DMS114 treated with DMSO at 0.1 percent for 48 hours (cell line): ENCODE results near the gene TMEM182.

ENCODE experiments used
- DNase-seq: peaks from one replicate; lab custom pipeline; 2025; ENCODE audit not compliant: unreplicated experiment; lab: John Stamatoyannopoulos, UW

The TMEM182 gene

DNA sequence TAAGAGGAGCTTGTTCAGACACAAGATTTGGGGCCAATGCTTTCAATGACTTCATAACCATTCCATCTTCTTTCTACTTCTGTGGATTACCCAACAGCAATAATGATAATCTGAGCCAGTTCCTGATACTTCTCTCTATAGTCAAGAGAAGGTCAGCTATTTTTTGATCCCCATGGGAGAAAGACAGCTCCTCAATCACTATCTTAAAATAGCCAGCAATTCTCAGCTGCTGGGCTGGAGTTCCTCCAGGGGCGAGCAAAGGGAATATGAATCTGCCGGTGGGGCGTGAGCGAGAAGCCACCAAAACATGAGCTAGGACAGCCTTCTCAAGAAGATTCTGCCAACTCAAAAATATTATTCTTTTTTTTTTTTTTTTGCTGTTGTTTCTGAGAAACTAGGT, at the start of gene TMEM182:
Gene TMEM182, plus strand, starts transcription at position 269 of the 400 bp plus-strand sequence. CDS start 187 bp downstream, outside the sequence.
- DNase-seq, result no peak

DNA sequence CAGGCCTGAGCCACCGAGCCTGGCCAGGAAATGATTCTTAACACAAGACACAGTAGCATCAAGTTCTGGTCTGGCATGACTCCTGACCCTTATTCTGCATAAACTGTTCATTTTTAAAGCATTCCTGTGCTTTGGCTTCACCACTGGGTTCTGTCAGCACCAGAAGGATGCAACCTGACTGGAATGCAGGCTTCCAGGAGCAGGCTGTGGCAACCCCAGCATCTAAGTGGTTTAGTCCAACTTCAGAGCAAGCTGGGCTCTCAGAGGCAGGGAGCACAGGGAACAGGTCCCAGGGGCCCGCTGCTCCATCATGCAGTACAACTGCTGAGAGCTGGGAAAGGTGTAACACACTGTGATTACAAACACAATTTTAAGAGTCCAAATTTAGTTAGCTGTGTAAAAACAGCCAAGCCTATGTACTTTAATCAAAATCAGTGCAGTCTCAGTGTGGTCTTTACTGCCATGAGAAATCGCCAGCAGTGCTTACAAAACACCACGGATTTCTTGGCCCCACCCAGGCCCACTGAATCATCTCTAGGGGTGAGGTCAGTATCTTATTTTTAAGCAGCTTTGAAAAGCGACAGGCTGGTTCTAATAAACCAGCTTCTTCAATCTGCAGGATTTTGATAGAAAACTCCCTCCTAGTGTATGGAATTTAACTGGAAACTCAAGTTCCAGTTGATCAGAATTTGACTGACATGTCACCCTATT, 44.4 kb upstream of the TMEM182 start:
- DNase-seq, result no peak

DNA sequence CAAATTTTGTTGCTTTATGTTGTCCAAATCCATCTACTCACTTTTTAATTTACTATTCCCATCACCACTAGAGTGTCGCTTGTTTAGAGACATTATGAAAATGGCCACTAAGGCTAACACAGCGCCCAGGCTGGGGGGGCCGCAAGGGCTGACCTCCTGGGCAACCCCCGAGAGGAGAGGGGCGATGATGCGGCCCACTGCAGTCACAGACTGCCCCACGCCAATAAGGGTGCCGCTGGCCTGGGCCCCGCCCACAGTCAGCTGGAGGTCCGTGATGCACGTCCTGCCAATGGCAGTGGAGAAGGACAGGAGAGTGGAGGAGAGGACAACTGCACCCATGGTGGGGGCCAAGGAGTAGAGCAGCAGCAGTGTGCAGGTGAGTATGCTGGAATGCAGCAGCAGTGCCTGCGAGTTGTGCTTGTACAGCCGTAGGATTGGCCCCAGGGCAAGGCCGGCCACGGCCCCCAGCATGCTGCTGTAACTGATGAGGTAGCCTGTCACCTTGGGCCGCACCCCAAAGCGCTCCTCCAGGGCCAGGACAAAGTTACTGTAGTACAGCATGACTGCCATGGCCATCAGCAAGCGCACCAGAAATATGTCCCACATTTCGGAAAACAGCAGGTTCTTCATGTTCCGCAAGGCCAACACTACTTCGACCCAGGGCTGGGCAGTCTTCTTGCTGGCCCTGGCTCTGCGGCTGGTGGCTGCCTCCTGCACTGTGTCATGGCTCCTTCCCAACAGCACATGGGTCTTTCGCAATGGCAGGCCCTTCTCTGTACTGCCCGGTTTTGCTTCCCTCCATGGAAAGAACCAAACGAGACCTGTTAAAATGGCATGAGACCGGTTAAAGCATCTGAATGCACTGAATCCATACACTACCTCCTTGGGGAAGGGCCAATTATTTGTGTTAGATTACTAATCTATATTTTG, 43.2 kb upstream of the TMEM182 start:
- no peak for DNase-seq

DNA sequence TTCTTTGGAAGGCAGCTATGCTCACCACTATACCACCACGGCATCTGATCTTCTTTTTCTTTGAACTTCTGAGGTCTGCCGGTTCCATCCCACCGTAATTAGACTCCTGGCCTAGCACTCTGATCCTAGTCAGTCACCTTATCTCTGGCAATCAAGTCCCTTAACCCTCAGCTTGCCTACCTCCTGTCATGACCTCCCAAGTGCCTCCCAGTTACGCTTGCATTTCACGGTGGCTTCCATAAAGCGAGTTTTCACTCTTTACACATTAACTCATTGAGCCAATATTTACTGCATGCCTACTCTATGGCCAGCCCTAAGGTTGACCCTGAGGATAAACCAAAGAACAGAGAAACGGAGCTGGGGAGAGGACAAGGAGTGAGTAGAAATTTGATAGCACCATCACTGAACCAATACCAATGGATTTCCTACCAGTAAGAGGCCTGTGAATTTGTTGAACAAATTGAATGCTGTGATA, 37.8 kb upstream of the TMEM182 start:
- no peak for DNase-seq

DNA sequence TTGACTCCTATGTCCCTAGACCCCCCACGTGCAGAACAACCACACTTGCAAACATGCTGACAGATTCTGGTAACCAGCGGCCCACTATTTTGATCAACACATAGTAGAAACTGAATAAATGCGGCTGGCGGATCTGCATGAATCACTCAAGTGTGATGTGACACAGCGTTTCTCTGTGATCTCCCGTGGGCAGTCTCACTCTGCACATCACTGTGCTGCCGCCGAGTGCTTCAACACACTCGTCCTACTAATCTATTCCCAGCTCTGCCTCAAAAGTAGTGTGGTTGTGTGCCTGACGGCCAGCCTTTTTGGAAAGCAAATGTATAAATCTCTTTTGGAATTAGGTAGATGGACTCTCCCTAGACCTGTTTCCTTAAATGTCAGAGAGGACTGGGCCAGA, 37.3 kb upstream of the TMEM182 start:
- DNase-seq, result no peak

DNA sequence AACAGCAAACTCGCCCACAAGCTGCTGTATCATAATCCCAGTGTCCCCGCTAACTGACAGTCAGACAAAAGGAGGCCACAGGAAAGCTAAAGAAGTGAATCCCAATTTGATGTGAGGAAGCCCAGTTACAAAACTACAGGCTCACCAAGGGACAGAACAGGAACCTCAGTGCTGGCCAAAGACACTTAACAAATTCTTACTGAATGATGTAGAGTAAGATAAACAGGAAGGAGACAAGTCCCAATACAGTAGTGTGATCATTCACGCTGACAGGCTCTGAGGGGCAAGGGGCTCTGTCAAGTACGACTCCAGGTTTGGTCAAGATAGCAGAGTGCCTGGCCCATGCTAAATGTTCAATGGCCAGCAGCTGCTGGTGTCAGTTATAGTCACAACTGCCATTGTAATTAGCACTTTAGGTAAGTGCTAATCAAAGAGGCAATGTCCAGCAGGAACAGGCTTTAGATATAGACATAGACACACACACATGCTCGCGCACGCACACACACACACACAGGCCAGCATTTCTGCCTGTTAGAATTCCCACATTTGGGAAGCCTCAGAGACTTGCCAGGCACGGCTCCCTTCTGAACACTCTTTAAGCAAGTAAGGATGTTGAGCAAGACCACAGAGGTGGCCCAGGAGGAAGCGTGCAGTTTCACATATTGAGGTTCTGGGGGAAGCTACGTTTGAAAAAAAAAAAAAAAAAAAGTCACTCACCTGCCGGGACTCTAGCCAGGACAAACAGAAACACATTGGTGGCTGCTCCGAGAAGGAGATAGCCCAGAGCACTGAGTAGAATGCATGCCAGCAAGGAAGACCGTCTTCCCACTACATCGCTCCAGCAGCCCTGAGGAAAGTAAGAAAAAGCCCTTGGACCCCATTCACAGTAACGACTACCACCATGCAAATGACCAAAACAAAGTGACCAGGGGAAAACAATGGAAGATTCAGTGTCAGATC, 35.4 kb upstream of the TMEM182 start:
- no peak for DNase-seq

DNA sequence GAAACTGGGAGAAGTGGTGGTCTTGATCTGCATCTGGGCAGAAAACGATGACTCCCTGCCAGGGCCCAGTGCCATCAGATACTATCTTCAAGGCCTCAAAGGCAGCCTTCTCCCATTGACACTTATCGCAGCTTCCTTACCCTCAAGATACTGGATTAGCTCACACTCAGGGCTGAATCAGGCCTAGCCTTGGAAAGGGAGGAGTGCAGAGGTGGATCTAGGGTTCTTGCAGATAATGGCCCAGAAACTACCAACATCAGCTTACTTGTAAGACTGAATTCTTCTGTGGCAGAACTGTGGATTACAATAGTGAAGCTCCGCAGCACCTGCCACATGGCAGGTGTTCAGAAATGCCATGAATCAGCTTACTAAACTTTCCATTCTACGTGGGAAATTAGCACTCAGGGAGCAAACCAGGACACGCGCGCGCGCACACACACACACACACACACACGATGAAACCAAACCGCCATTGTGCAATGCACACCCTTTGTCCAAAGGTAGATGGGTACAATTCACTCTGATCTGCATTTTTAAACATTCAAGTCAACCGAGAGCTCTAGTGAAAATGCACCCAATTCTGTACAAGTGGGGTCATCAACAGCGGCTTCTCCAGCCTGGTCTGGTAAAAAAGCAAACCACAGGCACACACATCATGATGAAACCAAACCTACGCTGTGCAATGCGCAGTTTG, 26.3 kb upstream of the TMEM182 start:
- no peak for DNase-seq

DNA sequence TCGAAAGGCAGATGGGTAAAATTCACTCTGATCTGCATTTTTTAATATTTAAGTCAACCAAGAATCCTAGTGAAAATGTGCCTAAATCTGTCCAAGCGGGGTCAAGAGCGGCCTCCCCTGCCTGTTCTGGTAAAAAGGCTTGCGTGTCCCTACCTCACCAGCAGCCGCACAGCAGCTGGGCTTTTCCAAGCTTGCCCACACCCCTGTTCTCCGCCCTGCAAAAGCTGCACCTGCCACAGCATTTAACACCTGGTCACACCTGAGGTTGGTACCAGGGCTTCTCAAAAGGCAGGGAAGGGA, 25.8 kb upstream of the TMEM182 start:
- no peak for DNase-seq

DNA sequence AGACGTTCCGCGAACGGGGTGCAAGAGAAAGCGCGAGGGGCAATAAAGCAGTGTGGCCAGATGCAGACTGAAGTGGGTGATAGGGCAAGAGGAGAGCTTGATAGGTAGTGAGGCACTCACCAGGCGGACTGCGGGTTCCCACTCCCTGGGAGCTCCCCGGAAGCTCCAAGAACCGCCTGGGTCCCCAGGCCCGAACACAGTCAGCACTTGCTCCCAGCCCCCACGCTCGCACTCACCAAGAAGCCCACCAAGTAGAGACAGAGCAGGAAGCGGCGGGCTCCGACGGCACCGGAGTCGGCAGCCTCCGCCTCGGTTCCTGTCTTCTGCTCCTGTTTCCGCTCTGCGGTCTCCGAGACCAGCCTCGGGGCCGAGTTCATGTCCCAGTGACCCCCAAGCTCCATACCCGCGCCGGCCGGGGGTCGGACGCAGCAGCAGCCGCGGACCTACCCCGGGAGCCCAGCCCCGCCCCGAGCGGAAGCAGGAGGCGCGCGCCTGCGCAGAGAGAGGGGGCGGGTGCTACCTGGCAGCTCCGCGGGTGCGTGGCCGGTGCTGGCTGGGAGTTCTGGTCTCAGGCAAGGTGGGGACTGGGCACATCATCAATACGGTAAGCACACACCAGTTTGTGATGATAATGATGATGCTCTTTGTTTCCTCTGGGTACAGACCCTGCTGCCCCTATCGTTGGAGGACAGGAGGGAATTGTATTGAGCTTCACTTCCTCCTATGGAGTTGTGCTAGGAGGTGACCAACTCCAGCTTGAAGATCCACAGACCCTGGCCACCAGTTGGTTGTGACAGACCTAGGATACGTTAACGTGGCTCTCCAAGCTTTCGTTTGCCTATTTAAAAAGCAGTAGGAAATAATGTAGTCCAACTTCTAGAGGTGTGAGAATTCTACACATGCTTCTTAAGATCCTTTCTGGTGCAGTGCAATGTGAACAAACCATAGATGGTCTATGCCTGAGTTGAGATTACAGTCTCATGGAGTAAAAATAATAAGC, 25.1 kb upstream of the TMEM182 start:
- peak; percentile 54 for DNase-seq

DNA sequence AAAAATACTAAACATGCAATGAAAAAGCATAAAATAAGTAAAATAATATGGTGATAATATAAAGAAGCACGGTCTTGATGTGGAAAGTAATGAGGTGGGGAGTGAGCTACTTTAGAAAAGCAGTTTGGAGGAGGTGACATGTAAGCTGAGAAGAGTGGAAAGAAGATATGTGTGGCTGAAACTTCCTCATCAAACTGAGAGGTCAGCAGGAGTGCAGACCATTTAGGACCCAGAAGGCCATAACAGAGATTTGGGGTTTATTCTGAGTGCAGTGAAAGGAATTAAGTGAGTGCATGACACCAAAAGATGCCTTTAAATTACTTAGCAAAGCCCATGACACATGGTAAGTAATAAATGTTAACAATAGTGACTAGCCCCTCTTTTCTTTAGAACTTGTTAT, 24.4 kb upstream of the TMEM182 start:
- no peak for DNase-seq

DNA sequence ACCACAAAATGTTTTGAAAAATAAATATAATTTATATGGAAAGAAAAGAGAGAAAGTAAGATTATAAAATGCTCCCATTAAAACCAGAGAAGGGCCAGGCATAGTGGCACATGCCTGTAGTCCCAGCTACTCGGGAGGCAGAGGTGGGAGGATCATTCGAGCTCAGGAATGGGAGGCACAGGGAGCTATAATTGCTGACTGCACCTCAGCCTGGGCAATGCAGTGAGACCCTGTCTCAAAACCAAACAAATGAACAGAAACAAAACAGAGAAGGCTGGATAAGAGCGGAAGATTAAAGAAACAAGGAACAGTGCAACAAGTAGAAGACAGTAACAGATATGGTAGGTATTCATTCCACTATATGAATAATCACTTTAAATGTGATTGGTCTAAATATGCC, 18.6 kb upstream of the TMEM182 start:
- no peak for DNase-seq

DNA sequence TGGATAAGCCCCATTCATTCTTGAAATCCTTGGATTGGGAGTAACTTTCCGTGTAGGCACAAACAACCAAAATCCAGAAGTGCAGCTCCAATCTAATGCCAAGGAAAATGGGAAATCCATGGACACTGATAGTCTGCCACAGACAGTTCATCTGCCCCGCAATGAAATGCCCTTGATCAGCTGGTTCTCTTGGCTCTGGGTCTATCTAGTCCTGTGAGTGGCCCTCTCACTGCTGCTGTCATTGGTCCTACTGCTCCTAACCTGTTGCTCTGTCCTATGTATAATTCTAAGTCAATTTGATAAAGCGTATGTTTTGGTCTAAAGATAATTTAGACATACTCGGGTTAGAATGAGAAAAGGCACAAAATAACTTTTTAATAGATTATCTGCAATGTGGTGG, 13.7 kb upstream of the TMEM182 start:
- no peak for DNase-seq

- no peak for DNase-seq
Observed at GRCh38 chr2:102749938-102750337, 11.9 kb upstream of the TMEM182 start.

DNA sequence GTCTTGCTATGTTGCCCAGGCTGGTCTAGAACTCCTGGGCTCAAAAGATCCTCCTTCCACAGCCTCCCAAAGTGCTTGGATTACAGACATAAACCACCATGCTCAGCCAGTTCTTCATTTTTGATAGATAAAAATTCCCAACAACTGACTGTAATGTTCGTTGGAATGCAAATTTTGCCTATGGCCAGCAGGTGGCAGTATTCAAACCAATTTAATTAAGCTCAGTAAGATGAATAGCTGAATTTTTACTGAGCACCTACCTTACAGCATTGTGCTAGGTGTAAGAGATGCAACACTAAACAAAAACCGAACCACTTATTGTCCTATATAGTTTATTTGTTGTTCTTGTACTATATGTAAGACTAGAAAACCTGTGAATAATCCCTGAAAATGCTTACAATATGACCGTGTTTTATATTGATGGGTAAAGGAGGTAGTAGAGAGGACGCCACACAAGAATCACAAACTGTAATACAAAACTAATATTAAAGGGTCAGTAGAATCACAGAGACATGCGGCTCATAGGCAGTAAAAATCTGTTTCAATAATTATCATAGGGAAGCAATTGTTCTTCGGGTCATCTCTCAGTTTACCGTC, 8.2 kb upstream of the TMEM182 start:
- peak; percentile 60 for DNase-seq

DNA sequence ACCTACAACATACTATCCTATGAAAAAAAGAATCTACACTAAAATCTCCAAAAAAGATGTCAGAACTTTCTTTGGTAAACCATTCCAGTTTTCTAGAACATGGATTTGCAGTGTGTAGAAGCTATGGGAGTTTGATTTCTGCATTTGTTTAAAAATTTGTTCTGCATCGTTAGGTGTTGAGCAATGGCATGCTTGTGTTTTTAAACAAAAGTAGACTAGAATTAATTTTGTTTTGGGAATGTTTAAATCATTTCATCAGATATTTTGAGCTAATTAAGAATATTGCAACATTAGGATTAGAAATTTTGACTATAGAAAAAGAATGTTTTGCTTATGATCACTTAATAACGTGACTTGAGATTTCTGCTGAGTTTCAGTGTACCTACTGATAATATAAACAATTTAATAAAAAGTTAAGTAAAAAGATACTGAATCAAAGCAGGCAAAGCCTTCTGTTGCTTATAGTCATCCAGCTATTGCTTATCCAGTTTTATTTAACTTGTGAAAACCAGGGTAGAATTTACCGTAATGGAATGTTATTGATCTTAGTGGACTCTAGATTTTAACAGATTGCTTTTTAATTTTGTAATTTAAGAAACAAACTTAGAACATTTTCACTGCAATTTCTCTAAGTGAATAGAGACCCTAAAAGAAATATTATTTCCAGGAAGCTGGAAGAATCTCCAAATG, 7.2 kb upstream of the TMEM182 start:
- DNase-seq, result no peak

DNA sequence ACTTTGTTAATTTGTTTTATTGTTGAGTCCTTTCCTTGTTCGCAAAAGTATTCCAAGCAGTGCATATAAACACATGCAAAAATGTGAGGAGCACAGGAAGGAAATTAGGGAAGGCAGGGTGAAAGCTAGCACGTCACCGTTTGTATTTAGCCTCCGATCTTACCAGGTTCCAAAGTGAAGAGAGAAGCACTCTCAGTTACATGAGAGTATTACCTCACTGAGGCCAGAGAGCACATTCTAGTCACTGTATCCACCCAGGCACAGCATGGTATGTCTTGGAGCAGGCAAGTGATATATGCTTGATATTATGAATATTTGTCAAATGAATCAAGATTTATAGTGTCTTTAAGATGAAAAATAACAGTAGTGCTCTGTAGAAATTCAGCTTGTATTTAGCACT, 6.5 kb upstream of the TMEM182 start:
- DNase-seq, result no peak

- no peak for DNase-seq
Observed at GRCh38 chr2:102758439-102758838, 3.4 kb upstream of the TMEM182 start.

DNA sequence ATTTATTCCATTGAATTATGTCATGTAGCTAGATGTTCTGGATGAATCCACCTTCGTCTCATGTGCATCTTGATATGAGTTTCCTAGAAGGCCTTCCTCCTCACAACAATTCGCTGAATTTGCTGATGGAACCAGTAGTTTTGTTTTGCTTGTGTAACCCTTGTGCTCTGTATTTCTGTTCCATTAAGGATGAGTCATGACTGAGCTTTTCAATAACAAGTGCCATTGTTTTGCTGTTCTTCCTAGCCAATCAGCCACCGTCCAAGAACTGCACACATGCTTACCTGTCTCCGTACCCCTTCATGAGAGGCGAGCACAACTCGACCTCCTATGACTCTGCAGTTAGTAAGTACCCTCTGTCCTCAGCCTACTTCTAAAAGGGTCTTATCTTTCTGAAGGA, 2.3 kb downstream of the TMEM182 start:
- DNase-seq, result no peak
